Measurements from ENCODE around the gene CDYL. TPM values are rescaled to one million over a fixed set of nuclear protein-coding genes. Genes with fewer than 3 reads are reported as not detected.

CDYL gene
- total RNA-seq, 2 experiments from 2014 or later = 40.8 to 43.4 TPM

GRCh38 chr6:4802312-4802935 is 26.2 kb downstream of the CDYL start:
- DNase-seq (no peak), ATAC-seq (no peak)
- Mint-ChIP-seq H3K27ac (no peak overlapping the region), H3K27me3 (no peaks in the 10 kb centered on the region), H3K9me3 (ENCODE audit: low read depth) (peaks cover 2% of the 10 kb centered on the region), H3K36me3 (peaks cover 14% of the 10 kb centered on the region), H3K4me3 (no peak overlapping the region), H3K4me1 (peaks cover 59% of the 10 kb centered on the region)
- CTCF ChIA-PET = interaction anchor here (1.0 to 1.1 kb wide), 2 partner anchors 25 to 133 kb away, joined by 3 to 4 read pairs; no protein-coding TSS in a partner anchor

- Mint-ChIP-seq H3K27me3 (no peaks in the 10 kb centered on the region), H3K4me1 (peaks cover 52% of the 10 kb centered on the region), H3K27ac (no peak overlapping the region), H3K4me3 (no peak overlapping the region), H3K36me3 (peaks cover 9% of the 10 kb centered on the region), H3K9me3 (ENCODE audit: low read depth) (peaks cover 6% of the 10 kb centered on the region)
- CTCF ChIA-PET = no interaction called here
- no peak for DNase-seq
- no peak for ATAC-seq
Observed at GRCh38 chr6:4803343-4803744, 27.1 kb downstream of the CDYL start.

GRCh38 chr6:4804095-4804494 is 27.9 kb downstream of the CDYL start:
- H3K9me3 Mint-ChIP-seq (ENCODE audit: low read depth) = peaks cover 7% of the 10 kb centered on the region
- no peaks in the 10 kb centered on the region for H3K27me3 Mint-ChIP-seq
- H3K4me3 Mint-ChIP-seq = no peak overlapping the region
- ATAC-seq = no peak
- H3K27ac Mint-ChIP-seq = no peak overlapping the region
- peaks cover 47% of the 10 kb centered on the region for H3K4me1 Mint-ChIP-seq
- H3K36me3 Mint-ChIP-seq = peaks cover 9% of the 10 kb centered on the region
- no peak for DNase-seq
- CTCF ChIA-PET = no interaction called here

- CTCF ChIA-PET = no interaction called here
- no peak for ATAC-seq
- Mint-ChIP-seq H3K4me3 (no peak overlapping the region), H3K36me3 (peaks cover 9% of the 10 kb centered on the region), H3K4me1 (peaks cover 47% of the 10 kb centered on the region), H3K27me3 (no peaks in the 10 kb centered on the region), H3K9me3 (ENCODE audit: low read depth) (peaks cover 7% of the 10 kb centered on the region), H3K27ac (no peak overlapping the region)
- no peak for DNase-seq
Observed at GRCh38 chr6:4805553-4806336, 29.5 kb downstream of the CDYL start.

- peaks cover 41% of the 10 kb centered on the region for H3K4me1 Mint-ChIP-seq
- H3K36me3 Mint-ChIP-seq = peaks cover 11% of the 10 kb centered on the region
- CTCF ChIA-PET = no interaction called here
- peaks cover 7% of the 10 kb centered on the region for H3K9me3 Mint-ChIP-seq (ENCODE audit: low read depth)
- no peaks in the 10 kb centered on the region for H3K27me3 Mint-ChIP-seq
- ATAC-seq = no peak
- no peak overlapping the region for H3K4me3 Mint-ChIP-seq
- H3K27ac Mint-ChIP-seq = no peak overlapping the region
- no peak for DNase-seq
Observed at GRCh38 chr6:4806337-4806725, 30.1 kb downstream of the CDYL start.

GRCh38 chr6:4806791-4807190 is 30.6 kb downstream of the CDYL start:
- Mint-ChIP-seq H3K4me3 (no peak overlapping the region), H3K27me3 (no peaks in the 10 kb centered on the region), H3K9me3 (ENCODE audit: low read depth) (peaks cover 7% of the 10 kb centered on the region), H3K4me1 (peaks cover 37% of the 10 kb centered on the region), H3K36me3 (peaks cover 11% of the 10 kb centered on the region), H3K27ac (no peak overlapping the region)
- DNase-seq (no peak), ATAC-seq (no peak)
- CTCF ChIA-PET = no interaction called here

- ATAC-seq (no peak), DNase-seq (no peak)
- H3K27ac Mint-ChIP-seq = no peak overlapping the region
- CTCF ChIA-PET = interaction anchor here (1.6 kb wide), 1 partner anchor 10 kb away, joined by 4 read pairs; no protein-coding TSS in a partner anchor
- H3K4me3 Mint-ChIP-seq = no peak overlapping the region
- peaks cover 11% of the 10 kb centered on the region for H3K36me3 Mint-ChIP-seq
- H3K4me1 Mint-ChIP-seq = peaks cover 29% of the 10 kb centered on the region
- peaks cover 7% of the 10 kb centered on the region for H3K9me3 Mint-ChIP-seq (ENCODE audit: low read depth)
- no peaks in the 10 kb centered on the region for H3K27me3 Mint-ChIP-seq
Observed at GRCh38 chr6:4808396-4808795, 32.2 kb downstream of the CDYL start.

GRCh38 chr6:4809999-4810918 is 34.1 kb downstream of the CDYL start:
- no peak overlapping the region for H3K27ac Mint-ChIP-seq
- H3K4me1 Mint-ChIP-seq = peaks cover 32% of the 10 kb centered on the region
- DNase-seq (no peak), ATAC-seq (no peak)
- peaks cover 11% of the 10 kb centered on the region for H3K36me3 Mint-ChIP-seq
- CTCF ChIA-PET = interaction anchor here (1.7 kb wide), 1 partner anchor 11 kb away, joined by 5 read pairs; no protein-coding TSS in a partner anchor
- H3K9me3 Mint-ChIP-seq (ENCODE audit: low read depth) = peaks cover 7% of the 10 kb centered on the region
- H3K4me3 Mint-ChIP-seq = no peak overlapping the region
- no peaks in the 10 kb centered on the region for H3K27me3 Mint-ChIP-seq

- CTCF ChIA-PET = interaction anchor here (1.7 kb wide), 1 partner anchor 13 kb away, joined by 5 read pairs; no protein-coding TSS in a partner anchor
- peaks cover 7% of the 10 kb centered on the region for H3K9me3 Mint-ChIP-seq (ENCODE audit: low read depth)
- H3K4me3 Mint-ChIP-seq = no peak overlapping the region
- no peaks in the 10 kb centered on the region for H3K27me3 Mint-ChIP-seq
- no peak for ATAC-seq
- peaks cover 21% of the 10 kb centered on the region for H3K4me1 Mint-ChIP-seq
- H3K27ac Mint-ChIP-seq = no peak overlapping the region
- H3K36me3 Mint-ChIP-seq = peaks cover 11% of the 10 kb centered on the region
- DNase-seq = no peak
Observed at GRCh38 chr6:4812068-4812467, 35.9 kb downstream of the CDYL start.

GRCh38 chr6:4813055-4813454 is 36.9 kb downstream of the CDYL start:
- Mint-ChIP-seq H3K27ac (no peak overlapping the region), H3K36me3 (peaks cover 11% of the 10 kb centered on the region), H3K4me3 (no peak overlapping the region), H3K4me1 (peaks cover 21% of the 10 kb centered on the region), H3K9me3 (ENCODE audit: low read depth) (peaks cover 7% of the 10 kb centered on the region), H3K27me3 (no peaks in the 10 kb centered on the region)
- DNase-seq (no peak), ATAC-seq (no peak)
- CTCF ChIA-PET = no interaction called here

GRCh38 chr6:4814212-4814611 is 38.0 kb downstream of the CDYL start:
- CTCF ChIA-PET = no interaction called here
- H3K36me3 Mint-ChIP-seq = peaks cover 9% of the 10 kb centered on the region
- H3K27me3 Mint-ChIP-seq = no peaks in the 10 kb centered on the region
- no peak for ATAC-seq
- peaks cover 2% of the 10 kb centered on the region for H3K9me3 Mint-ChIP-seq (ENCODE audit: low read depth)
- H3K27ac Mint-ChIP-seq = no peak overlapping the region
- no peak for DNase-seq
- peaks cover 26% of the 10 kb centered on the region for H3K4me1 Mint-ChIP-seq
- no peak overlapping the region for H3K4me3 Mint-ChIP-seq

- H3K36me3 Mint-ChIP-seq = peaks cover 6% of the 10 kb centered on the region
- no peaks in the 10 kb centered on the region for H3K27me3 Mint-ChIP-seq
- H3K27ac Mint-ChIP-seq = no peak overlapping the region
- DNase-seq (no peak), ATAC-seq (no peak)
- H3K4me1 Mint-ChIP-seq = peaks cover 32% of the 10 kb centered on the region
- CTCF ChIA-PET = no interaction called here
- no peak overlapping the region for H3K4me3 Mint-ChIP-seq
- H3K9me3 Mint-ChIP-seq (ENCODE audit: low read depth) = peaks cover under 1% of the 10 kb centered on the region
Observed at GRCh38 chr6:4814987-4815386, 38.8 kb downstream of the CDYL start.

GRCh38 chr6:4815584-4815983 is 39.4 kb downstream of the CDYL start:
- CTCF ChIA-PET = no interaction called here
- H3K27me3 Mint-ChIP-seq = no peaks in the 10 kb centered on the region
- ATAC-seq (no peak), DNase-seq (no peak)
- peaks cover 3% of the 10 kb centered on the region for H3K36me3 Mint-ChIP-seq
- H3K4me3 Mint-ChIP-seq = no peak overlapping the region
- peaks cover 31% of the 10 kb centered on the region for H3K4me1 Mint-ChIP-seq
- H3K9me3 Mint-ChIP-seq (ENCODE audit: low read depth) = no peaks in the 10 kb centered on the region
- H3K27ac Mint-ChIP-seq = no peak overlapping the region

Measured in activated CD8-positive, alpha-beta memory T cell treated with anti-CD3 and anti-CD28 coated beads, Interleukin-2, amount 10 ng/mL, durations not matched to agents 7 days and 5 days (primary cell).